Measurements from ENCODE around the gene IFNL3. TPM values are rescaled to one million over a fixed set of nuclear protein-coding genes. Genes with fewer than 3 reads are reported as not detected.

IFNL3 gene
- total and polyA plus RNA-seq, 4 donors = not detected

- WGBS = 82% methylated on average over 12 of the region's 12 CpGs
- no peak for TF ChIP-seq ZBTB33 (IDR thresholded peaks at IDR 0.05)
- no peak for TF ChIP-seq GABPA (IDR thresholded peaks at IDR 0.05 in 1 of 2, conservative IDR thresholded peaks at IDR 0.05 in 1 of 2)
- no peak for TF ChIP-seq RAD21 (IDR thresholded peaks at IDR 0.05)
- TF ChIP-seq HNF4G (IDR thresholded peaks at IDR 0.05) = no peak
- TF ChIP-seq HNF4A (conservative IDR thresholded peaks at IDR 0.05) = no peak
- no peak for TF ChIP-seq EGR1 (IDR thresholded peaks at IDR 0.05; ENCODE audit: low read depth in 2 of 2)
- no peak for TF ChIP-seq FOXA1 (IDR thresholded peaks at IDR 0.05)
- TF ChIP-seq RXRA (IDR thresholded peaks at IDR 0.05) = no peak
- no peak for TF ChIP-seq JUND (IDR thresholded peaks at IDR 0.05)
- TF ChIP-seq NR2F2 (IDR thresholded peaks at IDR 0.05) = no peak
- no peak for TF ChIP-seq ATF3 (IDR thresholded peaks at IDR 0.05)
- TF ChIP-seq YY1 (IDR thresholded peaks at IDR 0.05) = no peak
- no peak for TF ChIP-seq SP1 (IDR thresholded peaks at IDR 0.05)
- TF ChIP-seq FOXA2 (IDR thresholded peaks at IDR 0.05) = no peak
- no peak for TF ChIP-seq CTCF (IDR thresholded peaks at IDR 0.05; ENCODE audit: low read depth, low read length, missing input control)
- no peak for TF ChIP-seq REST (IDR thresholded peaks at IDR 0.05)
- no peak for TF ChIP-seq MAX (IDR thresholded peaks at IDR 0.05)
- no peak for TF ChIP-seq TAF1 (conservative IDR thresholded peaks at IDR 0.05)
- peaks cover 0 to 2% (median 0%) of the 10 kb centered on the region in 4 donors for H3K4me1 ChIP-seq (ENCODE audit: control insufficient read depth in 4 of 4, insufficient read depth in 4 of 4, low read length in 3 of 4)
- H3K9me3 ChIP-seq (ENCODE audit: control insufficient read depth in 4 of 4, low read length in 3 of 4) = no peaks in the 10 kb centered on the region
- no peaks in the 10 kb centered on the region for H3K27me3 ChIP-seq (ENCODE audit: control insufficient read depth in 4 of 4, insufficient read depth in 4 of 4, low read length in 3 of 4)
- H3K9ac ChIP-seq (ENCODE audit: low read depth in 1 of 2, low read length in 2 of 2) = no peak overlapping the region
- no peak overlapping the region for H3K4me3 ChIP-seq (ENCODE audit: low read depth in 1 of 3, low read length in 3 of 3)
- no peak for DNase-seq (ENCODE audit: low spot score)
- no peaks in the 10 kb centered on the region for H3K36me3 ChIP-seq (ENCODE audit: control insufficient read depth in 4 of 4, insufficient read depth in 3 of 4, low read depth in 1 of 4, low read length in 3 of 4)
- H3K27ac ChIP-seq (ENCODE audit: low read depth in 1 of 2, low read length in 2 of 2) = no peak overlapping the region
Observed at GRCh38 chr19:39236527-39236926, 8.3 kb downstream of the IFNL3 start.
